GM23338 (cell line): Measurements from ENCODE around the gene CHEK1. TPM values are rescaled to one million over a fixed set of nuclear protein-coding genes. Genes with fewer than 3 reads are reported as not detected.
A peak's percentile ranks its signal among the peaks of the same experiment; 100 is the strongest.

Experiments
- ATAC-seq: fragments of 200-7000 bp; cut with Tn5 transposase; 3 replicates; pipeline ENCODE4 v1.9.1; 2020
- DNase-seq: peaks from one replicate; pipeline ENCODE4 v3.0.0-alpha.2; 2015; ENCODE audit warnings: low spot score
- H2AFZ ChIP-seq: fragments of 200-600 bp; sonication (generic); 2 replicates; pipeline ENCODE4 v1.8.0; 2016; ENCODE audit warnings: antibody characterized with exemption, mild to moderate bottlenecking, moderate library complexity
- H3F3A ChIP-seq: fragments of 200-600 bp; sonication (generic); replicated peaks from 2 replicates; pipeline ENCODE4 v1.8.0; 2017; ENCODE audit warnings: antibody characterized with exemption, mixed run types, low read depth
- H3K27ac ChIP-seq: fragments of 200-600 bp; sonication (generic); 2 replicates; pipeline ENCODE4 v1.6.1; 2016; ENCODE audit warnings: low read depth
- H3K27me3 ChIP-seq: fragments of 200-600 bp; sonication (generic); 2 replicates; pipeline ENCODE4 v1.8.0; 2016; ENCODE audit warnings: mild to moderate bottlenecking, mixed run types, moderate library complexity; ENCODE audit not compliant: insufficient read depth
- H3K36me3 ChIP-seq: fragments of 200-600 bp; sonication (generic); 2 replicates; pipeline ENCODE4 v1.8.0; 2016; ENCODE audit warnings: mild to moderate bottlenecking; ENCODE audit not compliant: insufficient read depth
- H3K4me1 ChIP-seq: fragments of 200-600 bp; sonication (generic); 2 replicates; pipeline ENCODE4 v1.8.0; 2016; ENCODE audit warnings: mild to moderate bottlenecking, moderate library complexity; ENCODE audit not compliant: insufficient read depth
- H3K4me2 ChIP-seq: fragments of 200-600 bp; sonication (generic); 2 replicates; pipeline ENCODE4 v1.7.1; 2017; ENCODE audit warnings: mixed run types
- H3K4me3 ChIP-seq: fragments of 200-600 bp; sonication (generic); 2 replicates; pipeline ENCODE4 v1.6.1; 2016; ENCODE audit warnings: mixed run types
- H3K79me2 ChIP-seq: fragments of 200-600 bp; sonication (generic); replicated peaks from 2 replicates; pipeline ENCODE4 v1.8.0; 2017; ENCODE audit warnings: mild to moderate bottlenecking; ENCODE audit not compliant: insufficient read depth
- H3K9me2 ChIP-seq: fragments of 200-600 bp; sonication (generic); 2 replicates; pipeline ENCODE4 v1.8.0; 2017; ENCODE audit not compliant: insufficient read depth
- H4K20me1 ChIP-seq: fragments of 200-600 bp; sonication (generic); replicated peaks from 2 replicates; pipeline ENCODE4 v1.8.0; 2017; ENCODE audit warnings: mild to moderate bottlenecking; ENCODE audit not compliant: insufficient read depth
- H3K27ac Mint-ChIP-seq: 2 replicates; pipeline ENCODE4 v1.8.0; 2020; ENCODE audit warnings: inconsistent platforms, mild to moderate bottlenecking, moderate library complexity, mixed read lengths
- H3K27me3 Mint-ChIP-seq: 3 replicates; pipeline ENCODE4 v1.8.0; 2022; ENCODE audit warnings: low read depth, mild to moderate bottlenecking, moderate library complexity, mixed read lengths, inconsistent platforms; ENCODE audit not compliant: insufficient read depth, poor library complexity
- H3K36me3 Mint-ChIP-seq: 3 replicates; pipeline ENCODE4 v1.8.0; 2021; ENCODE audit warnings: low read depth, mild to moderate bottlenecking, inconsistent platforms, moderate library complexity, mixed read lengths
- H3K4me1 Mint-ChIP-seq: 3 replicates; pipeline ENCODE4 v1.8.0; 2020; ENCODE audit warnings: mild to moderate bottlenecking, inconsistent platforms, mixed read lengths
- H3K4me3 Mint-ChIP-seq: 3 replicates; pipeline ENCODE4 v1.8.0; 2021; ENCODE audit warnings: moderate library complexity, mild to moderate bottlenecking, inconsistent platforms, mixed read lengths
- H3K9me3 Mint-ChIP-seq: 3 replicates; pipeline ENCODE4 v1.8.0; 2020; ENCODE audit warnings: moderate library complexity, mild to moderate bottlenecking, inconsistent platforms, mixed read lengths
- CREB1 ChIP-seq: fragments of 250-450 bp; sonication (Bioruptor Pico); IDR thresholded peaks from 2 replicates; pipeline ENCODE4 v1.5.0; 2020; ENCODE audit warnings: low read depth, mild to moderate bottlenecking, moderate library complexity
- CTCF ChIP-seq, 2 experiments: fragments of 200-600 bp in 1 of 2; sonication (generic) in 1 of 2; conservative IDR thresholded peaks; 2 replicates each; pipeline versions ENCODE4 v1.5.1 to v1.6.1; 2016 to 2017; ENCODE audit warnings: antibody characterized with exemption in 2 of 2, low read depth in 2 of 2, mild to moderate bottlenecking in 2 of 2, moderate library complexity in 1 of 2
- EZH2 ChIP-seq: fragments of 200-600 bp; sonication (generic); IDR thresholded peaks from one replicate; pipeline ENCODE4 v1.8.0; 2017; ENCODE audit warnings: antibody characterized with exemption, mild to moderate bottlenecking, low read depth; ENCODE audit not compliant: unreplicated experiment
- POLR2AphosphoS5 ChIP-seq: IDR thresholded peaks from 2 replicates; pipeline ENCODE4 v1.6.1; 2016; ENCODE audit warnings: antibody characterized with exemption, low read depth
- REST ChIP-seq: IDR thresholded peaks from one replicate; pipeline ENCODE4 v1.6.1; 2018; ENCODE audit warnings: antibody characterized with exemption; ENCODE audit not compliant: unreplicated experiment
- ZNF114 ChIP-seq: fragments of 250-450 bp; sonication (Bioruptor Pico); IDR thresholded peaks from 2 replicates; pipeline ENCODE4 v1.5.0; 2020; ENCODE audit warnings: mild to moderate bottlenecking, moderate library complexity
- ZNF331 ChIP-seq: fragments of 250-450 bp; sonication (Bioruptor Pico); IDR thresholded peaks from 2 replicates; pipeline ENCODE4 v1.5.0; 2020; ENCODE audit warnings: low read depth, mild to moderate bottlenecking, moderate library complexity
- polyA plus RNA-seq: library from polyadenylated mRNA; unstranded; fragments of >200 nt; fragmentation: Nextera tagmentation; extraction: Ambion mirVana; gene quantifications from 2 replicates; pipeline ENCODE4 v1.2.1, GENCODE V29; 2016
- total RNA-seq: library from RNA; depleted of rRNA; stranded (reverse); fragments of >200 nt; shearing (Covaris generic); gene quantifications from 2 replicates; pipeline ENCODE4 v1.2.3, GENCODE V29; 2014
- TF ChIP-seq, protein P1 (sequence below): IDR thresholded peaks from 2 replicates; pipeline ENCODE4 v1.6.1; 2016; ENCODE audit warnings: antibody characterized with exemption

Gene CHEK1
- total and polyA plus RNA-seq, 2 experiments from 2014 or later, result 90.0 to 102 TPM

- Histone ChIP-seq H4K20me1 (peaks cover 8% of the 10 kb centered on the region; the same call in 1 of the 2 replicates), H3K4me1 (peaks cover 10% of the 10 kb centered on the region; the same call in 1 of the 2 replicates), H3K79me2 (peaks cover 39% of the 10 kb centered on the region), H3K27me3 (no peaks in the 10 kb centered on the region), H3K27ac (peak overlapping the region; percentile 99), H3K36me3 (peaks cover 27% of the 10 kb centered on the region), H2AFZ (no peak overlapping the region), H3F3A (peaks cover 7% of the 10 kb centered on the region; the same call in 1 of the 2 replicates), H3K4me2 (peak overlapping the region; percentile 76), H3K4me3 (peak overlapping the region; percentile 58), H3K9me2 (no peaks in the 10 kb centered on the region)
- peaks cover 13% of the 10 kb centered on the region for H3K4me1 Mint-ChIP-seq
- TF ChIP-seq ZNF114 (CRISPR knock-in tag) (no peak), POLR2AphosphoS5 (peak; percentile 98), CREB1 (peak; percentile 90), ZNF331 (no peak), REST (peak; percentile 8)
- TF ChIP-seq, protein P1, sequence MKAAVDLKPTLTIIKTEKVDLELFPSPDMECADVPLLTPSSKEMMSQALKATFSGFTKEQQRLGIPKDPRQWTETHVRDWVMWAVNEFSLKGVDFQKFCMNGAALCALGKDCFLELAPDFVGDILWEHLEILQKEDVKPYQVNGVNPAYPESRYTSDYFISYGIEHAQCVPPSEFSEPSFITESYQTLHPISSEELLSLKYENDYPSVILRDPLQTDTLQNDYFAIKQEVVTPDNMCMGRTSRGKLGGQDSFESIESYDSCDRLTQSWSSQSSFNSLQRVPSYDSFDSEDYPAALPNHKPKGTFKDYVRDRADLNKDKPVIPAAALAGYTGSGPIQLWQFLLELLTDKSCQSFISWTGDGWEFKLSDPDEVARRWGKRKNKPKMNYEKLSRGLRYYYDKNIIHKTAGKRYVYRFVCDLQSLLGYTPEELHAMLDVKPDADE, result peak; percentile 46; the same call in 1 of the 2 replicates
- peaks cover 54% of the 10 kb centered on the region; the same call in 2 of the 3 replicates for H3K36me3 Mint-ChIP-seq
- ATAC-seq, result peak; percentile 80
- no peaks in the 10 kb centered on the region for H3K9me3 Mint-ChIP-seq
- peaks cover 7% of the 10 kb centered on the region for H3K27me3 Mint-ChIP-seq
- peak; percentile 97 for DNase-seq
- H3K27ac Mint-ChIP-seq, result peak overlapping the region; percentile 98
- H3K4me3 Mint-ChIP-seq, result peak overlapping the region; percentile 93
These were observed 796 bp downstream of the CHEK1 start for GRCh38 chr11:125625630-125626287.

- peak overlapping the region; percentile 98 for H3K27ac Mint-ChIP-seq
- H3K79me2 ChIP-seq, result peaks cover 41% of the 10 kb centered on the region
- peaks cover 10% of the 10 kb centered on the region; the same call in 1 of the 2 replicates for H3K4me1 ChIP-seq
- peaks cover 5% of the 10 kb centered on the region; the same call in 1 of the 2 replicates for H4K20me1 ChIP-seq
- H3K4me3 Mint-ChIP-seq, result peak overlapping the region; percentile 93
- no peak for TF ChIP-seq EZH2
- no peak for TF ChIP-seq REST
- peak; percentile 35 to 43; a peak in 3 of 4 replicates for TF ChIP-seq CTCF (conservative IDR thresholded peaks at IDR 0.05; ENCODE audit: low read depth in 2 of 2)
- TF ChIP-seq, protein P1, result peak; percentile 34; the same call in 1 of the 2 replicates
- peak overlapping the region; percentile 58 for H3K4me3 ChIP-seq
- H3K36me3 ChIP-seq, result peaks cover 24% of the 10 kb centered on the region; the same call in 1 of the 2 replicates
- peak; percentile 93 for DNase-seq
- peaks cover 52% of the 10 kb centered on the region; the same call in 2 of the 3 replicates for H3K36me3 Mint-ChIP-seq
- no peaks in the 10 kb centered on the region for H3K27me3 ChIP-seq
- H2AFZ ChIP-seq, result no peak overlapping the region
- H3K9me2 ChIP-seq, result no peaks in the 10 kb centered on the region
- peak overlapping the region; percentile 99 for H3K27ac ChIP-seq
- H3K9me3 Mint-ChIP-seq, result no peaks in the 10 kb centered on the region
- ATAC-seq, result peak; percentile 81
- peak overlapping the region; percentile 76 for H3K4me2 ChIP-seq
- peaks cover 13% of the 10 kb centered on the region for H3K4me1 Mint-ChIP-seq
- peaks cover 7% of the 10 kb centered on the region for H3K27me3 Mint-ChIP-seq
- H3F3A ChIP-seq, result peaks cover 7% of the 10 kb centered on the region; the same call in 1 of the 2 replicates
These were observed 1.5 kb downstream of the CHEK1 start for GRCh38 chr11:125626288-125626950.
